HepG2 (cell line): ENCODE data around the gene AXDND1. TPM values are rescaled to one million over a fixed set of nuclear protein-coding genes. Genes with fewer than 3 reads are reported as not detected.
A peak's percentile ranks its signal among the peaks of the same experiment; 100 is the strongest.

Source experiments
- ARID3A ChIP-seq: IDR thresholded peaks from 2 replicates; pipeline ENCODE4 v1.6.1; 2012; ENCODE audit warnings: low read depth, low read length, improper control_type of control experiment
- ATF5 ChIP-seq: sonication (generic); formaldehyde crosslinking; IDR thresholded peaks from 2 replicates; pipeline ENCODE4 v1.4.0; 2020; ENCODE audit warnings: mild to moderate bottlenecking, low read depth, missing genetic modification reagents
- BCLAF1 ChIP-seq: fragments of 450-650 bp; IDR thresholded peaks from 2 replicates; pipeline ENCODE4 v1.6.1; 2017; ENCODE audit warnings: mild to moderate bottlenecking
- CEBPZ ChIP-seq: IDR thresholded peaks from 2 replicates; pipeline ENCODE4 v1.6.1; 2012; ENCODE audit warnings: low read length, improper control_type of control experiment
- CENPT ChIP-seq: sonication (generic); formaldehyde crosslinking; IDR thresholded peaks from 2 replicates; pipeline ENCODE4 v1.8.0; 2022; ENCODE audit warnings: low read depth, mild to moderate bottlenecking, moderate library complexity, missing genetic modification reagents
- ETV5 ChIP-seq: IDR thresholded peaks from 2 replicates; pipeline ENCODE4 v1.6.1; 2018; ENCODE audit warnings: missing biosample characterization, missing genetic modification reagents, inconsistent platforms, borderline replicate concordance
- GATA4 ChIP-seq: sonication (generic); IDR thresholded peaks from 2 replicates; pipeline ENCODE4 v1.6.1; 2016; ENCODE audit warnings: antibody characterized with exemption, low read depth, borderline replicate concordance
- HNF1B ChIP-seq: sonication (generic); formaldehyde crosslinking; IDR thresholded peaks from 2 replicates; pipeline ENCODE4 v1.5.1; 2020; ENCODE audit warnings: mild to moderate bottlenecking, moderate library complexity, missing genetic modification reagents
- HNF4A ChIP-seq: sonication (generic); formaldehyde crosslinking; IDR thresholded peaks from 2 replicates; pipeline ENCODE4 v1.4.0; 2020; ENCODE audit warnings: missing genetic modification reagents
- IRF2 ChIP-seq: IDR thresholded peaks from 2 replicates; pipeline ENCODE4 v1.6.1; 2018; ENCODE audit warnings: missing genetic modification reagents, missing compliant biosample characterization
- TFAP4 ChIP-seq: sonication (generic); IDR thresholded peaks from 2 replicates; pipeline ENCODE4 v1.6.1; 2016; ENCODE audit warnings: low read depth, borderline replicate concordance
- ZFP91 ChIP-seq: sonication (generic); formaldehyde crosslinking; IDR thresholded peaks from 2 replicates; pipeline ENCODE4 v1.9.0; 2022; ENCODE audit warnings: missing genetic modification reagents, mild to moderate bottlenecking, borderline replicate concordance
- ZNF430 ChIP-seq: sonication (generic); formaldehyde crosslinking; IDR thresholded peaks from 2 replicates; pipeline ENCODE4 v1.9.0; 2021; ENCODE audit warnings: mild to moderate bottlenecking, missing genetic modification reagents
- ZSCAN22 ChIP-seq: sonication (generic); formaldehyde crosslinking; IDR thresholded peaks from 2 replicates; pipeline ENCODE4 v1.4.0; 2020; ENCODE audit warnings: mild to moderate bottlenecking, missing genetic modification reagents
- ZSCAN30 ChIP-seq: sonication (generic); formaldehyde crosslinking; IDR thresholded peaks from 2 replicates; pipeline ENCODE4 v1.5.0; 2020; ENCODE audit warnings: mild to moderate bottlenecking, missing genetic modification reagents
- polyA plus RNA-seq, 8 experiments: library from polyadenylated mRNA; depleted of rRNA in 3 of 8; stranded (reverse) in 7 of 8; unstranded in 1 of 8; fragments of >200 nt; fragmentation: Illumina TruSeq in 4 of 8; extraction: Trizol in 4 of 8; gene quantifications; 2 replicates each; pipeline versions ENCODE4 v1.2.1 to v1.2.3, GENCODE V29; 2011 to 2016; ENCODE audit warnings: low read depth in 4 of 8, missing spikeins in 1 of 8, mixed read lengths in 1 of 8; ENCODE audit not compliant: insufficient read depth in 1 of 8
- total RNA-seq, 5 experiments: library from RNA; depleted of rRNA; stranded (reverse); fragments of >200 nt; fragmentation: Illumina TruSeq; extraction: Trizol; gene quantifications; 2 replicates each; pipeline ENCODE4 v1.2.3, GENCODE V29; 2016; ENCODE audit warnings: low read depth in 1 of 5

The AXDND1 gene
- total and polyA plus RNA-seq, 2 of the 13 experiments (the other 11 are each of a cell fraction or from before 2014, with no cell fraction given): 0.15 to 0.40 TPM

- TF ChIP-seq HNF4A (CRISPR knock-in tag) (peak; percentile 45), ZFP91 (no peak), CEBPZ (no peak), ZSCAN22 (CRISPR knock-in tag) (no peak), IRF2 (no peak), TFAP4 (no peak), ZSCAN30 (CRISPR knock-in tag) (no peak), BCLAF1 (no peak), ARID3A (no peak), CENPT (CRISPR knock-in tag) (no peak), HNF1B (CRISPR knock-in tag) (no peak), ETV5 (no peak; the same call in 1 of the 2 replicates), GATA4 (no peak), ZNF430 (CRISPR knock-in tag) (no peak), ATF5 (CRISPR knock-in tag) (no peak)
Measured at GRCh38 chr1:179440971-179441370, 75.2 kb downstream of the AXDND1 start (continued).
